Fibroblast of villous mesenchyme (primary cell): ENCODE results near the gene CUBN. TPM values are rescaled to one million over a fixed set of nuclear protein-coding genes. Genes with fewer than 3 reads are reported as not detected.
A peak's percentile ranks its signal among the peaks of the same experiment; 100 is the strongest.

Source experiments
- DNase-seq: peaks from one replicate; pipeline ENCODE4 v3.0.0-alpha.2; 2010; ENCODE audit warnings: low read depth
- H3K4me3 ChIP-seq: 2 replicates; pipeline ENCODE4 v1.5.1; 2011; ENCODE audit warnings: low read depth, mild to moderate bottlenecking, low read length
- CTCF ChIP-seq: IDR thresholded peaks from 2 replicates; pipeline ENCODE4 v1.5.1; 2012; ENCODE audit warnings: low read depth, mild to moderate bottlenecking, low read length; ENCODE audit not compliant: insufficient read depth
- total RNA-seq: library from RNA; depleted of rRNA; stranded (reverse); fragments of >200 nt; gene quantifications from 2 replicates; pipeline ENCODE4 v1.2.3, GENCODE V29; 2012

Gene CUBN
- total RNA-seq, 1 donor = 0.86 TPM

GRCh38 chr10:17101910-17102266 lies 27.7 kb downstream of the CUBN start:
- H3K4me3 ChIP-seq = no peak overlapping the region
- TF ChIP-seq CTCF = no peak
- DNase-seq = no peak

GRCh38 chr10:17101257-17101909 lies 28.2 kb downstream of the CUBN start:
- TF ChIP-seq CTCF = no peak
- no peak for DNase-seq
- H3K4me3 ChIP-seq = no peak overlapping the region

- TF ChIP-seq CTCF = no peak
- no peak for DNase-seq
Measured at GRCh38 chr10:17100586-17100985, 29.0 kb downstream of the CUBN start.

GRCh38 chr10:17098012-17098411 lies 31.6 kb downstream of the CUBN start:
- no peak for DNase-seq
- no peak overlapping the region for H3K4me3 ChIP-seq
- no peak for TF ChIP-seq CTCF

More at GRCh38 chr10:17100586-17100985, 29.0 kb downstream of the CUBN start:
- no peak overlapping the region for H3K4me3 ChIP-seq

GRCh38 chr10:17094844-17095243 lies 34.8 kb downstream of the CUBN start:
- no peak for DNase-seq
- no peak for TF ChIP-seq CTCF
- H3K4me3 ChIP-seq = no peak overlapping the region

- H3K4me3 ChIP-seq = no peak overlapping the region
- TF ChIP-seq CTCF = no peak
- DNase-seq = peak; percentile 64
Measured at GRCh38 chr10:17092986-17093803, 36.4 kb downstream of the CUBN start.
